Left lung (tissue), 10 donors: Measurements from ENCODE around the gene CFAP68. TPM values are rescaled to one million over a fixed set of nuclear protein-coding genes. Genes with fewer than 3 reads are reported as not detected.

Experiments used
- ATAC-seq: fragments of 200-7000 bp; cut with Tn5 transposase; one replicate; pipeline ENCODE4 v1.9.1; 2020; ENCODE audit warnings: moderate library complexity
- DNase-seq, 4 donors: peaks; one replicate each; pipeline ENCODE4 v3.0.0-alpha.2; 2013 to 2020
- H3K27ac ChIP-seq, 2 donors: fragments of 200-600 bp; sonication (generic) in 1 of 2; one replicate each; pipeline versions ENCODE4 v1.5.0 to v1.8.0; 2020 to 2021
- H3K27me3 ChIP-seq, 2 donors: fragments of 200-600 bp; sonication (generic) in 1 of 2; one replicate each; pipeline versions ENCODE4 v1.5.0 to v1.8.0; 2020 to 2021
- H3K36me3 ChIP-seq, 2 donors: fragments of 200-600 bp; sonication (generic) in 1 of 2; one replicate each; pipeline versions ENCODE4 v1.5.0 to v1.8.0; 2020 to 2021
- H3K4me1 ChIP-seq, 2 donors: fragments of 200-600 bp; one replicate each; pipeline ENCODE4 v1.8.0; 2021
- H3K4me3 ChIP-seq, 2 donors: fragments of 200-600 bp; sonication (generic) in 1 of 2; one replicate each; pipeline versions ENCODE4 v1.5.0 to v1.8.0; 2020 to 2021; ENCODE audit warnings: mild to moderate bottlenecking in 1 of 2
- H3K9me3 ChIP-seq, 2 donors: fragments of 200-600 bp; sonication (generic) in 1 of 2; one replicate each; pipeline versions ENCODE4 v1.5.0 to v1.8.0; 2020 to 2021
- CTCF ChIP-seq, 2 donors: fragments of 200-600 bp; sonication (generic) in 1 of 2; IDR thresholded peaks; one replicate each; pipeline versions ENCODE4 v1.5.0 to v1.8.0; 2021; ENCODE audit warnings: antibody characterized with exemption in 2 of 2
- intact Hi-C, 2 donors: fragments of 100-400 bp; cut with DNase I; formaldehyde crosslinking; loops; one replicate each; pipeline versions ENCODE4 v1.11.2 to v1.14.2; 2022
- polyA plus RNA-seq, 6 donors: library from polyadenylated mRNA; unstranded; fragments of 120-200 nt; gene quantifications; one replicate each; pipeline ENCODE4 v1.2.1, GENCODE V29; 2013; ENCODE audit not compliant: insufficient read length in 6 of 6
- total RNA-seq, 2 donors: library from RNA; stranded (reverse); fragmentation: NEBNext Ultra II Directional; extraction: Animal tissue kit (Norgen Biotek cat#: 25700); gene quantifications; one replicate each; pipeline ENCODE4 v1.2.1, GENCODE V29; 2021
- donor health status: DM: no; HTN: yes; CAD: no.
- donor health status: DM: no; HTN: no; CAD: no.

CFAP68 gene
- total and polyA plus RNA-seq, 8 donors = 20.4 to 46.7 (median 37.9) TPM

DNA sequence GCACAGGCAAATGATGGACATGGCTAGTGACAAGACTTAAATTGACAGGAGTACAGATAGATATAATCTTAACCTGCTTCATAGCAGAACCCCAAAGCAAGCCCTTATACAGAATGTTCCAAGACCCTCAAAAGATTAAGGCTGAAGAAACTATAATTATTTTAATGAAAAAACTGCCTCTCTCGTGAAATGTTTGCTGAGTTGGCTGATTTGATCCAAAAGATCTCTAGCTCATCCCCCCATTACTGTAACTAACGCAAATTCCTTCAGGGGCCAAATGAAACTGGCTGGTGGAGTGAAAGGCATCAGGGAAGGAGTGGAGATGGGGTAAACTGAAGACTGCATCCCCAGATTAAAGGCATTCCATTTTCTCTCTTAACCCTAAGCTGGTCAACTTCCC lies 27.2 kb upstream of the CFAP68 start:
- no peak for DNase-seq
- no peak overlapping the region for H3K27ac ChIP-seq
- no peak for TF ChIP-seq CTCF (IDR thresholded peaks at IDR 0.05)
- ATAC-seq = no peak
- H3K4me1 ChIP-seq = peaks cover 0 to 5% of the 10 kb centered on the region in 2 donors
- H3K9me3 ChIP-seq = no peaks in the 10 kb centered on the region
- no peaks in the 10 kb centered on the region for H3K27me3 ChIP-seq
- peaks cover 0 to 71% of the 10 kb centered on the region in 2 donors for H3K36me3 ChIP-seq
- intact Hi-C loops = no loop called here
- no peak overlapping the region for H3K4me3 ChIP-seq

DNA sequence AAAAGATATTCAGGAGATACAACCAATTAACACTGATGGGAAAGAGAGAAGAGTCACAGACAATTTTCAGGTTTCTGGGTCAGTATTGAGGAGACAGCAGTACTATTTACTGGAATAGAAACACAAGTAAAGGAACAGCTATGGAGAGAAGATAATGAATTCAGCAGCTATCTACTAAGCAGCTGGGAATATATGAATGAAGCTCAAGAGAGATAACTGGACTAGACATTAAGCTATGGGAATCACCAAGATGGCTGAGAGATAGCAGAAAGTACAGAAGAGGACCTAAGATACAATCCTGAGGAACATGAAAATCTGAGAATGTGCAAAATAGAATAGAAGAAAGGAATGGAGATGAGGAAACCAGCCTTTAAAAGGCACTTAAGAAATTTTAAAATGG lies 23.8 kb upstream of the CFAP68 start:
- no peak for DNase-seq
- H3K36me3 ChIP-seq = peaks cover 0 to 79% of the 10 kb centered on the region in 2 donors
- ATAC-seq = no peak
- intact Hi-C loops = no loop called here
- H3K27ac ChIP-seq = no peak overlapping the region
- no peak for TF ChIP-seq CTCF (IDR thresholded peaks at IDR 0.05)
- H3K4me3 ChIP-seq = no peak overlapping the region
- no peaks in the 10 kb centered on the region for H3K27me3 ChIP-seq
- H3K9me3 ChIP-seq = no peaks in the 10 kb centered on the region
- H3K4me1 ChIP-seq = no peaks in the 10 kb centered on the region

DNA sequence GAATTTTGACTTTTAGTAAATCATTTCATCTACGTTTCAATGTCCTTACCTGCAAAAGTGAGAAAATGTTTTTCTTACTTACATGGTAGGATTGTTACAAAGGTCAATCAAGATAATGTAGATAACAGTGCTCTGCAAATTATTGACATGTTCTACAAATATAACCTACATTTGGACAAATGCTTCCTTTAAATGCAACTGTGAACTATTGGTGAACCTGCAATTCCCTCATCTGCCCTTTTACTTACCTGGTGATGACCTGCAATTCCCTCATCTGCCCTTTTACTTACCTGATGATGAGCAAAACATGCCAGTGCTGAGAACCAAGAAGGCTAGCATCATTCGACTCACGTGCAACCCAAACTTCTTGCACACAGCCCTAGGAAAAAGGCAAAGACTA lies 19.1 kb upstream of the CFAP68 start:
- Histone ChIP-seq H3K27ac (no peak overlapping the region), H3K4me3 (no peak overlapping the region), H3K36me3 (peaks cover 0 to 77% of the 10 kb centered on the region in 2 donors), H3K27me3 (no peaks in the 10 kb centered on the region), H3K4me1 (no peaks in the 10 kb centered on the region), H3K9me3 (no peaks in the 10 kb centered on the region)
- TF ChIP-seq CTCF (IDR thresholded peaks at IDR 0.05) = no peak
- DNase-seq (no peak), ATAC-seq (no peak)
- intact Hi-C loops = no loop called here

- intact Hi-C loops = loop anchor here in 1 of 2 donors (10.0 kb wide), 1 partner anchor 55 kb away; no protein-coding TSS in a partner anchor
- Histone ChIP-seq H3K27ac (peak overlapping the region; percentile 82 to 88), H3K27me3 (no peaks in the 10 kb centered on the region), H3K9me3 (no peaks in the 10 kb centered on the region), H3K4me1 (peaks cover 11 to 17% of the 10 kb centered on the region in 2 donors), H3K36me3 (peaks cover 0 to 29% of the 10 kb centered on the region in 2 donors), H3K4me3 (peak overlapping the region in 1 of 2 donors; percentile 92)
- no peak for TF ChIP-seq CTCF (IDR thresholded peaks at IDR 0.05)
- no peak for DNase-seq
- no peak for ATAC-seq
Measured at GRCh38 chr11:111870113-111870512, 9.2 kb upstream of the CFAP68 start.

DNA sequence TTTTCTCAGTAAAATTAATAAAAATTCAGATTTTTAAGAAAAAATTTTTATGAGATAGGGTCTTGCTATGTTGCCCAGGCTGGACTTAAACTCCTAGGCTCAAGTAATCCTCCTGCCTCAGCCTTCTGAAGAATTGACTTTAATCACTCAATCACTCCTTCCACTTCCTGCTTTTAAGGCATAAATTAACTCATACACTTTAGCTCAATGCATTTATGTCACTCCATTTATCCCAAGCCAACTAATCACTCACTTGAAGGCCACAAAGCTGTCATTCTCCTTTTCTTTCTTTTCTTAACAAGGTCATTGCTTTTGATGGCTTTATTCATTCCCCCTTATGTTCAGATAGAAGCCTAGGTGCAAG lies 8.8 kb upstream of the CFAP68 start:
- Histone ChIP-seq H3K27ac (peak overlapping the region; percentile 82 to 88), H3K4me3 (peak overlapping the region; percentile 79 to 92), H3K36me3 (peaks cover 0 to 29% of the 10 kb centered on the region in 2 donors), H3K27me3 (no peaks in the 10 kb centered on the region), H3K4me1 (peaks cover 11 to 17% of the 10 kb centered on the region in 2 donors), H3K9me3 (no peaks in the 10 kb centered on the region)
- intact Hi-C loops = loop anchor here in 1 of 2 donors (10.0 kb wide), 1 partner anchor 54 kb away; no protein-coding TSS in a partner anchor
- DNase-seq = peak in 1 of 4 donors; percentile 2
- TF ChIP-seq CTCF (IDR thresholded peaks at IDR 0.05) = no peak
- no peak for ATAC-seq
